Measurements from ENCODE around the gene S100A7A. TPM values are rescaled to one million over a fixed set of nuclear protein-coding genes. Genes with fewer than 3 reads are reported as not detected.

Gene S100A7A
- total RNA-seq: not detected
- not detected for polyA plus RNA-seq (2013, experiment 1 of 2)
- not detected for polyA plus RNA-seq (2013, experiment 2 of 2)
- 0 to 0.07 (median 0) reads per million in 172 experiments for total RNA-seq

DNA sequence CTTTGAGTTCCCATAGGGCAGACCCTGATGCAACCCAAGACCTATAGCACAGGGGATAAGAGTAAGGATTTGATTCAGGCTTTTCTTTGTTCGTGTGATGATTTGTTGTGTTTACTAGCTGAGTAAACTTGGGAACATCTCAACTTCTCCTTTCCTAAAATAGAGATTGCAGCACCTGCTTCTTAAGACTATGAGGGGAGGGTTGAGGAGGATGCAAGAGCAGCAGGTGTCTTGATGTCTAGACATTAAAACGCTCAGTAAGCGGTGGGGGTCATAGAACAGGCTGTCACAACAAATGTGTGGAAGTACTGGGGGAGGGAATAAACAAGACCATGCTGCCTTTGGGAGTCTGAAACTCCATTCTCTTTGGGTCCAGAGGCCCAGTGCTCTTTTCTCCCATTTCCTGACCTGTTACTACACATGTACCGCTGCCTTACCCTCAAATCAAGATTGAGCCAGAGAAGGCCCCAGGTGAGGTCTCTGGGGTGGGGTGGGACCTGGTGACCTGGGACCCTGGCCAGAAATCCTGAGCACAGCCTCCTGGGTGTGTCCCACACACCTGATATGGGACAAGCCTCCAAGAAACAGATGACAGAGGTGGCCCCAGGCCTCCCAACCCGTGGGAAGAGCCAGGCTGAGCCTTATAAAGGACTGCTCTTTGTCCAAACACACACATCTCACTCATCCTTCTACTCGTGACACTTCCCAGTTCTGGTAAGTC, at the start of gene S100A7A:
TSS of gene S100A7A (plus strand) at position 671 of the 721 bp plus-strand sequence. CDS start 1,563 bp downstream, outside the sequence.
- ATAC-seq (ENCODE audit: poor library complexity) (no peak), DNase-seq (no peak)
- Mint-ChIP-seq H3K27me3 (peaks cover 51% of the 10 kb centered on the region), H3K36me3 (ENCODE audit: low read depth) (no peaks in the 10 kb centered on the region), H3K27ac (no peak within 1 kb of the TSS), H3K4me1 (ENCODE audit: low read depth) (no peaks in the 10 kb centered on the region), H3K9me3 (peaks cover 4% of the 10 kb centered on the region), H3K4me3 (no peak within 1 kb of the TSS)
- intact Hi-C loops (cut with DNase I, micrococcal nuclease): no loop called here
- Histone ChIP-seq H3K36me3 (ENCODE audit: insufficient read depth, low read length) (no peaks in the 10 kb centered on the region), H3K4me3 (ENCODE audit: low read length) (no peak within 1 kb of the TSS), H3K27me3 (ENCODE audit: control insufficient read depth in 1 of 2, insufficient read depth in 2 of 2, low read length in 2 of 2) (no peaks in the 10 kb centered on the region), H3K4me1 (ENCODE audit: insufficient read depth, low read length) (no peaks in the 10 kb centered on the region), H3K9me3 (ENCODE audit: control insufficient read depth in 1 of 2, insufficient read depth in 1 of 2, low read length in 2 of 2) (no peaks in the 10 kb centered on the region), H3K27ac (ENCODE audit: low read depth in 1 of 2, low read length in 2 of 2) (no peak within 1 kb of the TSS)
- ChIA-PET POLR2A (no interaction called here), CTCF (no interaction called here)
- TF ChIP-seq, protein P1, sequence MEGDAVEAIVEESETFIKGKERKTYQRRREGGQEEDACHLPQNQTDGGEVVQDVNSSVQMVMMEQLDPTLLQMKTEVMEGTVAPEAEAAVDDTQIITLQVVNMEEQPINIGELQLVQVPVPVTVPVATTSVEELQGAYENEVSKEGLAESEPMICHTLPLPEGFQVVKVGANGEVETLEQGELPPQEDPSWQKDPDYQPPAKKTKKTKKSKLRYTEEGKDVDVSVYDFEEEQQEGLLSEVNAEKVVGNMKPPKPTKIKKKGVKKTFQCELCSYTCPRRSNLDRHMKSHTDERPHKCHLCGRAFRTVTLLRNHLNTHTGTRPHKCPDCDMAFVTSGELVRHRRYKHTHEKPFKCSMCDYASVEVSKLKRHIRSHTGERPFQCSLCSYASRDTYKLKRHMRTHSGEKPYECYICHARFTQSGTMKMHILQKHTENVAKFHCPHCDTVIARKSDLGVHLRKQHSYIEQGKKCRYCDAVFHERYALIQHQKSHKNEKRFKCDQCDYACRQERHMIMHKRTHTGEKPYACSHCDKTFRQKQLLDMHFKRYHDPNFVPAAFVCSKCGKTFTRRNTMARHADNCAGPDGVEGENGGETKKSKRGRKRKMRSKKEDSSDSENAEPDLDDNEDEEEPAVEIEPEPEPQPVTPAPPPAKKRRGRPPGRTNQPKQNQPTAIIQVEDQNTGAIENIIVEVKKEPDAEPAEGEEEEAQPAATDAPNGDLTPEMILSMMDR (IDR thresholded peaks at IDR 0.05): no peak

DNA sequence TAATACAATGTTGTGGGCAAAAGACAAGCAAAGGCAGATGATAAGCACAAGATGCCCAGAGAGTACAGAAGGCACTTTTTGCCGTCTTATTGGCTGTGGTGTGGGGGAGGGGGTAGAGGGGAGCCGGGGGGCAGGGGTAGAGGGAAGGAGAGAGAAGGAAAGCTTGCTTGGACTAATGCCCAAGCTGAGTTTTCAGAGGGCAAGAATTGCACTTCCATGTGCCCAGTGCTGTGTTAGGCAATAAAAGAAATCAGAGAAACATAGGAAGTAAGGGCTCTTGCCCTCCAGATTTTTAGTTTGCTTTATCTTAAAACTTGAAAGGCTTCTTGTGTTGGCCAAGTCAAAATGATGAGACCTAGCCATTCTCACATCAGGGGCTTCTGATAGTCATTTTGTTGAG, 49.2 kb upstream of the S100A7A start:
- POLR2A ChIA-PET: no interaction called here
- Mint-ChIP-seq H3K27me3 (no peaks in the 10 kb centered on the region), H3K36me3 (ENCODE audit: low read depth) (no peaks in the 10 kb centered on the region), H3K9me3 (no peaks in the 10 kb centered on the region), H3K27ac (no peak overlapping the region), H3K4me3 (no peak overlapping the region), H3K4me1 (ENCODE audit: low read depth) (no peaks in the 10 kb centered on the region)
- intact Hi-C loops (cut with DNase I, micrococcal nuclease): no loop called here
- Histone ChIP-seq H3K36me3 (ENCODE audit: insufficient read depth, low read length) (no peaks in the 10 kb centered on the region), H3K4me1 (ENCODE audit: insufficient read depth, low read length) (no peaks in the 10 kb centered on the region), H3K27me3 (ENCODE audit: control insufficient read depth in 1 of 2, insufficient read depth in 2 of 2, low read length in 2 of 2) (no peaks in the 10 kb centered on the region), H3K9me3 (ENCODE audit: control insufficient read depth in 1 of 2, insufficient read depth in 1 of 2, low read length in 2 of 2) (no peaks in the 10 kb centered on the region), H3K4me3 (ENCODE audit: low read length) (no peak overlapping the region), H3K27ac (ENCODE audit: low read depth in 1 of 2, low read length in 2 of 2) (no peak overlapping the region)
- ATAC-seq (ENCODE audit: poor library complexity) (no peak), DNase-seq (no peak)
- CTCF ChIA-PET: no interaction called here
- TF ChIP-seq, protein P1 (IDR thresholded peaks at IDR 0.05): no peak

DNA sequence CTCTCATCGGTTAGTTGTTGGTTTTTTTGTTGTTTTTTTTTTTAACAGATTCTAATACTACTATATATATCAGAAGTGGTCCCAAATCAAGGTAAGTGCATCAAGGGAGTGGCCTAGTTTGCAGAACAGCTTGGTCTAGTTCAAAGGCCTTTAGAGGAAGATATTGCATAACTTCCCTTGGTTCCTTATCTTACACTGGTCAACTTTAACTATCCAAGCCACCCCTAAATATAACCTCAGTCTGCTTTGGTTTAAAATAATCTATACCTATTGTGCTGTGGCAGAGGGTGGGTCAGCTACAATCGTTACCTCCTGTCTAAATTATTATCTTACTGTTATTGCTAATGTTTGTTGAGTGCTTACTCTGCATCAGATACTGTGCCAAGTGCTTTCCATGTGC, 47.8 kb upstream of the S100A7A start:
- no peak overlapping the region for H3K27ac Mint-ChIP-seq
- H3K4me3 ChIP-seq (ENCODE audit: low read length): no peak overlapping the region
- H3K36me3 Mint-ChIP-seq (ENCODE audit: low read depth): no peaks in the 10 kb centered on the region
- no peaks in the 10 kb centered on the region for H3K27me3 ChIP-seq (ENCODE audit: control insufficient read depth in 1 of 2, insufficient read depth in 2 of 2, low read length in 2 of 2)
- ChIA-PET CTCF (no interaction called here), POLR2A (no interaction called here)
- no peaks in the 10 kb centered on the region for H3K4me1 ChIP-seq (ENCODE audit: insufficient read depth, low read length)
- no peaks in the 10 kb centered on the region for H3K4me1 Mint-ChIP-seq (ENCODE audit: low read depth)
- no peaks in the 10 kb centered on the region for H3K36me3 ChIP-seq (ENCODE audit: insufficient read depth, low read length)
- H3K9me3 Mint-ChIP-seq: no peaks in the 10 kb centered on the region
- intact Hi-C loops (cut with DNase I, micrococcal nuclease): no loop called here
- H3K27ac ChIP-seq (ENCODE audit: low read depth in 1 of 2, low read length in 2 of 2): no peak overlapping the region
- ATAC-seq (ENCODE audit: poor library complexity) (no peak), DNase-seq (no peak)
- H3K4me3 Mint-ChIP-seq: no peak overlapping the region
- no peaks in the 10 kb centered on the region for H3K9me3 ChIP-seq (ENCODE audit: control insufficient read depth in 1 of 2, insufficient read depth in 1 of 2, low read length in 2 of 2)
- no peaks in the 10 kb centered on the region for H3K27me3 Mint-ChIP-seq
- TF ChIP-seq, protein P1 (IDR thresholded peaks at IDR 0.05): no peak

Data from CD4-positive, alpha-beta T cell (primary cell).